Kidney epithelial cell (primary cell): ENCODE measurements around the gene ENHO. TPM values are rescaled to one million over a fixed set of nuclear protein-coding genes. Genes with fewer than 3 reads are reported as not detected.

Source experiments
- DNase-seq: peaks from one replicate; pipeline ENCODE4 v3.0.0-alpha.2; 2010; ENCODE audit warnings: low read depth
- H3K27me3 ChIP-seq: 2 replicates; pipeline ENCODE4 v1.6.0; 2011; ENCODE audit warnings: low read length; ENCODE audit not compliant: control insufficient read depth, insufficient read depth
- H3K36me3 ChIP-seq: 2 replicates; pipeline ENCODE4 v1.5.1; 2011; ENCODE audit warnings: low read length; ENCODE audit not compliant: control insufficient read depth, insufficient read depth
- H3K4me3 ChIP-seq: 2 replicates; pipeline ENCODE4 v1.5.1; 2011; ENCODE audit warnings: low read depth, mild to moderate bottlenecking, control low read depth, low read length
- total RNA-seq: library from RNA; depleted of rRNA; stranded (reverse); fragments of >200 nt; gene quantifications from 2 replicates; pipeline ENCODE4 v1.2.3, GENCODE V29; 2015
- TF ChIP-seq, protein P1 (sequence below): IDR thresholded peaks from 2 replicates; pipeline ENCODE4 v1.5.1; 2011; ENCODE audit warnings: mild to moderate bottlenecking, moderate library complexity, low read length, control low read depth, inconsistent platforms; ENCODE audit not compliant: insufficient read depth, poor library complexity, severe bottlenecking

The ENHO gene
- total RNA-seq, 1 donor from 2014 or later, result 1.5 TPM

- no peaks in the 10 kb centered on the region for H3K36me3 ChIP-seq
- H3K4me3 ChIP-seq, result no peak overlapping the region
- H3K27me3 ChIP-seq, result peaks cover 82% of the 10 kb centered on the region
- TF ChIP-seq, protein P1, sequence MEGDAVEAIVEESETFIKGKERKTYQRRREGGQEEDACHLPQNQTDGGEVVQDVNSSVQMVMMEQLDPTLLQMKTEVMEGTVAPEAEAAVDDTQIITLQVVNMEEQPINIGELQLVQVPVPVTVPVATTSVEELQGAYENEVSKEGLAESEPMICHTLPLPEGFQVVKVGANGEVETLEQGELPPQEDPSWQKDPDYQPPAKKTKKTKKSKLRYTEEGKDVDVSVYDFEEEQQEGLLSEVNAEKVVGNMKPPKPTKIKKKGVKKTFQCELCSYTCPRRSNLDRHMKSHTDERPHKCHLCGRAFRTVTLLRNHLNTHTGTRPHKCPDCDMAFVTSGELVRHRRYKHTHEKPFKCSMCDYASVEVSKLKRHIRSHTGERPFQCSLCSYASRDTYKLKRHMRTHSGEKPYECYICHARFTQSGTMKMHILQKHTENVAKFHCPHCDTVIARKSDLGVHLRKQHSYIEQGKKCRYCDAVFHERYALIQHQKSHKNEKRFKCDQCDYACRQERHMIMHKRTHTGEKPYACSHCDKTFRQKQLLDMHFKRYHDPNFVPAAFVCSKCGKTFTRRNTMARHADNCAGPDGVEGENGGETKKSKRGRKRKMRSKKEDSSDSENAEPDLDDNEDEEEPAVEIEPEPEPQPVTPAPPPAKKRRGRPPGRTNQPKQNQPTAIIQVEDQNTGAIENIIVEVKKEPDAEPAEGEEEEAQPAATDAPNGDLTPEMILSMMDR, result no peak
- DNase-seq, result no peak
These were observed 32.2 kb upstream of the ENHO start for GRCh38 chr9:34555002-34555348.

DNA sequence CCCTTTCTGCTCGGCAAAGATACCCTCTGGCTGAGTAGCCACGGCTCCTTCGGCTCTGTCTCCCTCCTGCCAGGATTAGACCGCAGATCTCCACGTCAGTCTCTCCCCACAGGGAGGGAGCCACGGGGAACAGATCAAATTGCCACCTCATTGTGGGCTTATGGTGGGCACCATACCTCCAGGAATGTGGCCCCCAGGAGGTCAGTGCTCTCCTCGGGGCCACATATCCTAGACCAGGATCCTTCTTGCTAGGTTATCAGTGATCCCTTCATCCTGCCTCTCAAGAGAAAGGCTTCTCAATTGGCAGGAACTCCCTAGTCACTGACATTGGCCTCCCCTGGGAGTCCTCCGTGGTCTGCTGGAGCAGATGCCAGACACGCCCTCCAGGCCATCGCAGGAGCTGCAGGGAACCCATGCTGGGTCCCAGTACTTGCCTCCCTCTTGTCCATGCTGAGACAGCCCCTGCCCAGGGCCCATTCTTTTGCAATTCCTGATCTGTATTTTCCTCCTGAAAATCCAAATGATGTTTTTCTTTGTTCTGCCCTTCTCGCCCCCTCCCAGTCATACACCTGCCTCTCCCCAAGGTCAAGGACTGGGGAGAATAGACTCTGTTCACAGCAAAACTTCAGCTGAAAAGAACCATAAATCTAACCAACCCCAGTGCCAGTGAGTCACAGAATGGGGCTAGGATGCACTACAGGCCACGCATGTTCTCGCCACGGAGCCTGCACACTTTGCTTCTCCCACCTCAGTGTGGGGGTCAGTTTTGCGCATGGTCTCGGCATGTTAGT is 31.6 kb upstream of the ENHO start:
- H3K4me3 ChIP-seq, result no peak overlapping the region
- TF ChIP-seq, protein P1, result no peak
- DNase-seq, result no peak
- peaks cover 80% of the 10 kb centered on the region for H3K27me3 ChIP-seq
- H3K36me3 ChIP-seq, result no peaks in the 10 kb centered on the region

DNA sequence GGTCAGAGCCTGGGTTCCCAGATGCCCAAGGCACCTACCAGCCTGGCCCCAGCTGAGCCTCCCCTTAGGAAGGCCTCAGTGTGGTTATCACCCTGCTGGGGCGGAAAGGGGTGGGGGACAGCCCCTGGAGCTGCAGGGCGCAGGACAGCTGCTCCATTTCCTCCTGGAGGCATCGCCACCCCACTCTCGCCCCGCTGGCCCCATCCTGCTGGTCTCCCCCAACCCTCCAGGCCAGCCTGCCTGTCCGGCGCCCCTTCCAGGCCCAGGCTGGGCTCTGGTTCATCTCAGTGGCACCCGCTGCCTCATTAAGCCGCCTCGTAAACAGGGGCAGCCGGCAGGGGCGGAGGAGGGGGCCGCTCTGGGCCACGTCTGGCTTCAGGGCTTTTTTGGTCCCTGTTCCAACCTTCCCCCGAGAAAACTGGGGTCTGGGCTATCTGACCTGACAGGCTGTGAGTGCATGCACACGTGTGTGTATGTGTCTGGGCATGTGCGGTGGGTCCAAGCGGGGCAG is 30.8 kb upstream of the ENHO start:
- TF ChIP-seq, protein P1, result no peak
- H3K36me3 ChIP-seq, result no peaks in the 10 kb centered on the region
- DNase-seq, result no peak
- peaks cover 76% of the 10 kb centered on the region for H3K27me3 ChIP-seq
- no peak overlapping the region for H3K4me3 ChIP-seq

- Histone ChIP-seq H3K4me3 (no peak overlapping the region), H3K36me3 (no peaks in the 10 kb centered on the region), H3K27me3 (peaks cover 74% of the 10 kb centered on the region)
- TF ChIP-seq, protein P1, result no peak
- no peak for DNase-seq
These were observed 30.2 kb upstream of the ENHO start for GRCh38 chr9:34552986-34553385.

DNA sequence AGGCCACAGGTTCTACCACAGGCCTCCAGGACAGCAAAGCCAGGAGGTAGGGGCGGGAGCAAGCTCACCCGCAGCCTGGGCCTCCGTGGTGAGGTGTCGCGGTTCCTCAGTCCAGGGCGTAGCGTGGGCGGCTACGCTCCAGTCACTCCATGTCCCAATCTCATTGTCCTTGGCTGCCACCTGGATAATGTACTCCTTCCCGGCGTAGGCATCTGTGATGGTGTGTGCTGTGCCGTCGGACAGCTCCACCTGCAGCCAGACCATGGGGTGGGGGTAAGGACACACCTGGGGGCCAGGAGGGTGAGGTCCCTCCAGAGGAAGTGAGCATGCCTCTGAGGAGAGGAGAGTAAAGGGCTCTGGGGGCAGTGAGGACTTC is 29.8 kb upstream of the ENHO start:
- no peak for DNase-seq
- TF ChIP-seq, protein P1, result no peak
- no peaks in the 10 kb centered on the region for H3K36me3 ChIP-seq
- H3K4me3 ChIP-seq, result no peak overlapping the region
- H3K27me3 ChIP-seq, result peaks cover 73% of the 10 kb centered on the region
